Astrocyte of the cerebellum (primary cell): ENCODE data around the gene MLXIP.

Experiments
- DNase-seq: peaks from one replicate; pipeline ENCODE4 v3.0.0-alpha.2; 2011; ENCODE audit warnings: low read depth
- H3K4me3 ChIP-seq: 2 replicates; pipeline ENCODE4 v1.5.1; 2011; ENCODE audit warnings: mild to moderate bottlenecking, low read depth, low read length, moderate library complexity
- in situ Hi-C: cut with HindIII; loops from 2 replicates; pipeline ENCODE4 v1.10.0; 2017; ENCODE audit warnings: low sequenced_read_pairs
- TF ChIP-seq, protein P1 (sequence below): IDR thresholded peaks from 2 replicates; pipeline ENCODE4 v1.5.1; 2012; ENCODE audit warnings: low read length, low read depth, moderate library complexity, mild to moderate bottlenecking; ENCODE audit errors: missing control alignments

MLXIP gene

DNA sequence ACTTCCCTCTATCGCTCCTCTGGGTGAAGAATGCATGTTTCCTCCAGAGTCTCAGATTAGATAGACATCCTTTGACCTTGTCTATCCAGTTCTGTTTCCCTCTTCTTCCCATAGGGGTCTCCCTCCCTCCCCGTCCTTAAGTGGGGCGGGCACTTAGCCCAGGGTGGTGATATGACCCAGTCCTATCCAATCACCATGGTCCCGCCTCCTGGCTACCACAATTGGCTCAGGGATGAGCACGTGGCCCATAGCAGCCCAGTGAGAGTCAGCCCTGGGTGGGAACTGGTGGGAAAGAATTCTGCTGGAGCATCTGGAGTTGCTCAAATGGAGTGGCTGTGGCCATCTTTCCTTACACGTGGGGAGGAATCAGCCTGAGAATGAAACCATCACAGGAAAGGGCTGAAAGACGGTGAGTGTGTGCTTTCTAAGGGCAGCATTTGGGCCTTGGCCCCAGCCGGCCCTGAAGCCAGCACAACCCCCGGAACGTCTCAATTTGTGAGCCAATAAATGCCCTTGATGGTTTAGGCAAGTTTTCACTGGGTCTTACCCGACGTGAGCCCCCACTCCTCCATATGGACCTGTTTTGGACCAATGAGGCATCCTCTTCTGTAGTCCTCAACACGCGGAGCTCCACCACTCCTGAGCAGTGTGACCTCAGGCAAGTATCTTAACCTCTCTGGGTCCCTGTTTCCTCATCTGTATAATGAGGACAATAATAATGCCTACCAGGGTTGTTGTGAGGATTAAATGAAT lies 14.4 kb upstream of the MLXIP start:
- H3K4me3 ChIP-seq: no peak overlapping the region
- DNase-seq: peak; percentile 89
- in situ Hi-C loops: loop anchor here (5.0 kb wide), 1 partner anchor 53 kb away; no protein-coding TSS in a partner anchor
- TF ChIP-seq, protein P1, sequence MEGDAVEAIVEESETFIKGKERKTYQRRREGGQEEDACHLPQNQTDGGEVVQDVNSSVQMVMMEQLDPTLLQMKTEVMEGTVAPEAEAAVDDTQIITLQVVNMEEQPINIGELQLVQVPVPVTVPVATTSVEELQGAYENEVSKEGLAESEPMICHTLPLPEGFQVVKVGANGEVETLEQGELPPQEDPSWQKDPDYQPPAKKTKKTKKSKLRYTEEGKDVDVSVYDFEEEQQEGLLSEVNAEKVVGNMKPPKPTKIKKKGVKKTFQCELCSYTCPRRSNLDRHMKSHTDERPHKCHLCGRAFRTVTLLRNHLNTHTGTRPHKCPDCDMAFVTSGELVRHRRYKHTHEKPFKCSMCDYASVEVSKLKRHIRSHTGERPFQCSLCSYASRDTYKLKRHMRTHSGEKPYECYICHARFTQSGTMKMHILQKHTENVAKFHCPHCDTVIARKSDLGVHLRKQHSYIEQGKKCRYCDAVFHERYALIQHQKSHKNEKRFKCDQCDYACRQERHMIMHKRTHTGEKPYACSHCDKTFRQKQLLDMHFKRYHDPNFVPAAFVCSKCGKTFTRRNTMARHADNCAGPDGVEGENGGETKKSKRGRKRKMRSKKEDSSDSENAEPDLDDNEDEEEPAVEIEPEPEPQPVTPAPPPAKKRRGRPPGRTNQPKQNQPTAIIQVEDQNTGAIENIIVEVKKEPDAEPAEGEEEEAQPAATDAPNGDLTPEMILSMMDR: peak; percentile 59

DNA sequence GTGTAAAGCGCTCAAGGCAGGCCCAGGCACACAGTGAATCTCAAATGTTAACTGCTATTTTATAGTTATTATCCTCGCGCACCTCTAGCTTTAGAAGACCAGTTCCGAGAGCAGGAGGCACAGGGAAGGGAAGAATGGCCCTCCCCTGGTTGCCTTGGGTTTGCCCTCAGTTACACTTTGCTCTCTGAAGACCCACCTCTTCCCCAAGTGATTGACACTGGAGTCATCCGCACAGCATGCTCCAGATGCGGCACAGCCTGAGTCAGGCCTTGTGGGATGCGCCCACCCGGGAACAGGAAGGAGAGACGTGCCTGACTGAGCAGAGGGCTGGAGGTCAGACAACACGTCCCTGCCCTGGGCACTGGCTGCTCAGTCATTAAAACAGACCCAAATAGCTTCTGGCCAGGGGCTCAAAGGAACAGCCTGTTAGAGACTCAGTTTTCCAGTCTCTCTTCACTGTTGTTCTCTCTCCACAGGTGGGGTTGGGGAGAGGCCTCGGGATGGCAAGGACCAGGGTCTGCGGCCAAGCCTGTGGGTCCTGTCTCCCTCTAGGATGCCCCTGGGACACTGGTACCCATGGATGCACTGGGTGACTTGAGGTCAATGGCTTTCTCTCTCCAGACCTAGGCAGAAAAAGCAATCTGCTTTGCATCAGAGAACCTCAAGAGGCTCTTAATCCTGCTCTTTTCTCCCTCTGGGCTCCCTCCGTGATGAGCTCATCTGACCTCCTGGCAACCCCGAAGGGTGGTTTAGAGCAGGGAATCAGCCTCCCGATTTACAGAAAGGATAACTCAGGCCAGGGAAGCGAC lies 13.6 kb upstream of the MLXIP start:
- in situ Hi-C loops: loop anchor here (5.0 kb wide), 1 partner anchor 52 kb away; no protein-coding TSS in a partner anchor
- TF ChIP-seq, protein P1: no peak
- no peak overlapping the region for H3K4me3 ChIP-seq
- DNase-seq: no peak

DNA sequence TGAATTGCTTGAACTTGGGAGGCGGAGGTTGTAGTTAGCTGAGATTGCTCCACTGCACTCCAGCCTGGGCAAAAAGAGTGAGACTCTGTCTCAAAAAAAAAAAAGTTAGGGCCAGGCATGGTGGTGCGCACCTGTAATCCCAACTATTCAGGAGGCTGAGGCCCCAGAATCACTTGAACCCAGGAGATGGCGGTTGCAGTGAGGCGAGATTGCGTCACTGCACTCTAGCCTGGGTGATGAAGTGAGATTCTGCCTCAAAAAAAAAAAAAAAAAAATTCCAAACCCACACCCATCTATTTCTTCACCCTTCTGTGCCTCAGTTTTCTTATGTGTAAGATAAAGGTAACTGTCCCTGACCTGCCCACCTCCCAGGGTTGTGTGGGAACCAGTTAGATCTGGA lies 11.0 kb upstream of the MLXIP start:
- no peak overlapping the region for H3K4me3 ChIP-seq

DNA sequence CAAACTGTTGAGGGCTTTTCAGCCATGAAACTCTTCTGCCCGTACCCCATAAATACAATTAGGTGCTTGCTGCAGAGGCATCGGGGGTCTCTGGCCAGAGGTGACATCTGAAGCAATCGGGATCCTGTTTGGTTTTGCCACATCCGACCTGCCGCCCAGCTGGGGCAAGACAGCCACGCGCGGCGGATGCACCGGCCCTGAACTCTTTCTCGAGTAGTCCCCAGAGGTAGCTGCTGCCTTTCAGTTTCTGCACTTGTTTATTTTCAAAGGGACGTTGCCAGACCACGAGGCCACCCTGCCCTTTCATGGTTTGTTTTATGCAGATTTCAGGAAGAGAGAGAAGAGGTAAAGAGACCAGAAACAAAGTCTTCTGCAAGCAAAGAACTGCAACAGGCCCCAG lies 10.6 kb upstream of the MLXIP start:
- in situ Hi-C loops: no loop called here
- DNase-seq: peak; percentile 89
- H3K4me3 ChIP-seq: no peak overlapping the region
- TF ChIP-seq, protein P1: no peak

More for the DNA sequence above, 11.0 kb upstream of the MLXIP start:
- TF ChIP-seq, protein P1: no peak
- in situ Hi-C loops: no loop called here
- DNase-seq: no peak

DNA sequence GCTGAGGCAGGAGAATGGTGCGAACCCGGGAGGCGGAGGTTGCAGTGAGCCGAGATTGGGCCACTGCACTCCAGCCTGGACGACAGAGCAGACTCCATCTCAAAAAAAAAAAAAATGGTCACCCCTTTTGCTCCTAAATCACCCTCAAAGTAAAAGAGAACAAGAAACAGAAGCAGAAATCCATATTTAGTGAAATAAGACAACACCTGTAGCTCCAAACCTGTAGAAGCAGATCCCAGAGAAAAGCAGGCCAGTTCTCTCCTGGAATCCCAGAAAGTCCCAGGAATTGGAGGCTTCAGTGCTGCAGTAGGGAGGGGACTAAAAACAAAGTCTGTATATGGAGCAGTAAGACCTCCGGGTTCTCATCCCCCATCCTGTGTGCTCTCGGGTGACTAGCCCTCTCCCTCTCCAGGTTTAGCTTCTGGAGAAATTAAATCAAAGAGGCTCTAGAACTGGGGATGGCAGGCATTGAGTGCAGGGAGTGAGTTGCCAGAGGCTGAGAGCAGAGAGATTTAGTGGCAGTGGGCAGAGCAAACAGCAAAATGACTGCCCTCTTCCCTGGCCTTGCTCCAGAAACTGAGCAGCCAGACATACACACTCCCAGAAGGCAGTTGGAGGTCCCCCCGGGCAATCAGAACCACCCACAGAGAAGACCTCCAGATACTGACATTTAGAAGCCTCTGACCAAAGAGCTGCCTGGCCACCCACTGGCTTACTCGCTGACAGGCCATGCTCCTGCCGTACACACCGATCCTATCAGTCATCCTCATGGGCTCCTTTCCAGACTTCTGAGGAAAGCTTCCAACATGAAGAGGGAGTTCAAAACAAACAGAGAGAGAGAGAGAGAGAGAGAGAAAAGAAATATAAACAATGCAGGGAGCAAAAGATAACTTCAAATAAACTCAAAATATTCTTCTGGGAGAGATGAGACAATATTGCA lies 6.3 kb upstream of the MLXIP start:
- H3K4me3 ChIP-seq: peak overlapping the region; percentile 4
- in situ Hi-C loops: no loop called here
- DNase-seq: peak; percentile 84
- TF ChIP-seq, protein P1: no peak

DNA sequence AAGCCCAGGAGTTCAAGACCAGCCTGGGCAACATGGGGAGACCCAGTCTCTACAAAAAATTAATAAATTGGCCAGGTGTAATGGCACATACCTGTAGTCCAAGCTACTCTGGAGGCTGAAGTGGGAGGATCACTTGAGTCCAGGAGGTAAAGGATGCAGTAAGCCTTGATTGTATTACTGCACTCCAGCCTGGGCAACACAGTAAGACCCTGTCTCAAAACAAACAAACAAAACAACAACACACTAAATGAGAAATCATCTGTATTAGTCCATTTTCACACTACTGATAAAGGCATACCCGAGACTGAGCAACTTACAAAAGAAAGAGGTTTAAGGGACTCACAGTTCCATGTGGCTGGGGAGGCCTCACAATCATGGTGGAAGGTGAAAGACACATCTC lies 4.7 kb upstream of the MLXIP start:
- DNase-seq: no peak
- TF ChIP-seq, protein P1: no peak
- in situ Hi-C loops: no loop called here
- H3K4me3 ChIP-seq: no peak overlapping the region
